Measurements from ENCODE around the gene SERPINB10. TPM values are rescaled to one million over a fixed set of nuclear protein-coding genes. Genes with fewer than 3 reads are reported as not detected.

SERPINB10 gene
- polyA plus RNA-seq, 2 of the 4 experiments (the other 2 are of a cell fraction): not detected

- ChIA-PET CTCF (no interaction called here), POLR2A (no interaction called here)
- ATAC-seq (no peak), DNase-seq (ENCODE audit: low read depth in 1 of 2, low spot score in 1 of 2) (no peak), FAIRE-seq (no peak)
- Histone ChIP-seq H3K4me1 (no peaks in the 10 kb centered on the region), H3K9me3 (no peaks in the 10 kb centered on the region), H3K4me2 (no peak overlapping the region), H3K4me3 (no peak overlapping the region), H3K27ac (no peak overlapping the region)
- TF ChIP-seq KDM1A (IDR thresholded peaks at IDR 0.05; ENCODE audit: low read depth) (no peak), SREBF2 (IDR thresholded peaks at IDR 0.05) (no peak)
- WGBS (ENCODE audit: missing lambda C conversion rate): 4% methylated on average over 1 of the region's 1 CpG
These were observed 35.9 kb upstream of the SERPINB10 start for GRCh38 chr18:63871836-63872235.

- Histone ChIP-seq H3K9me3 (no peaks in the 10 kb centered on the region), H3K4me2 (no peak overlapping the region), H3K4me3 (no peak overlapping the region), H3K27ac (no peak overlapping the region), H3K4me1 (no peaks in the 10 kb centered on the region)
- FAIRE-seq: no peak
- no peak for ATAC-seq
- TF ChIP-seq ZFP36 (IDR thresholded peaks at IDR 0.05; ENCODE audit: borderline replicate concordance, partially characterized antibody) (no peak), CEBPB (IDR thresholded peaks at IDR 0.05) (no peak), RCOR1 (IDR thresholded peaks at IDR 0.05; ENCODE audit: low read depth, low read length) (no peak), E2F6 (IDR thresholded peaks at IDR 0.05; ENCODE audit: borderline replicate concordance, low read depth) (no peak), MAZ (IDR thresholded peaks at IDR 0.05; ENCODE audit: borderline replicate concordance, low read depth, low read length) (no peak), TFCP2L1 (CRISPR knock-in tag; IDR thresholded peaks at IDR 0.05) (no peak), NPAS2 (CRISPR knock-in tag; IDR thresholded peaks at IDR 0.05; ENCODE audit: borderline replicate concordance) (no peak), BHLHE40 (IDR thresholded peaks at IDR 0.05; ENCODE audit: low read depth, low read length) (no peak), NFE2L2 (conservative IDR thresholded peaks at IDR 0.05; ENCODE audit: low read length) (no peak), HEYL (CRISPR knock-in tag; IDR thresholded peaks at IDR 0.05) (no peak), HES2 (IDR thresholded peaks at IDR 0.05) (no peak), TP53 (CRISPR knock-in tag; IDR thresholded peaks at IDR 0.05) (no peak), MAX (IDR thresholded peaks at IDR 0.05) (no peak), NR3C1 (IDR thresholded peaks at IDR 0.05) (no peak), ZNF302 (CRISPR knock-in tag; IDR thresholded peaks at IDR 0.05) (no peak), ZSCAN20 (CRISPR knock-in tag; IDR thresholded peaks at IDR 0.05) (no peak), HDAC2 (IDR thresholded peaks at IDR 0.05) (no peak)
- POLR2A ChIA-PET: no interaction called here
- DNase-seq (ENCODE audit: low read depth in 1 of 2, low spot score in 1 of 2): no peak
- CTCF ChIA-PET: no interaction called here
These were observed 35.2 kb upstream of the SERPINB10 start for GRCh38 chr18:63872586-63872985.

- ChIA-PET POLR2A (no interaction called here), CTCF (interaction anchor here (0.6 kb wide), 1 partner anchor 377 kb away, joined by 3 read pairs; no protein-coding TSS in a partner anchor)
- no peak overlapping the region for H3K4me3 ChIP-seq
- no peak for FAIRE-seq
- 45% methylated on average over 3 of the region's 3 CpGs for WGBS (ENCODE audit: missing lambda C conversion rate)
- no peak for TF ChIP-seq RCOR1 (IDR thresholded peaks at IDR 0.05; ENCODE audit: low read depth, low read length)
- TF ChIP-seq USF2 (IDR thresholded peaks at IDR 0.05): no peak
- peak; percentile 20 to 56; a peak in 3 of 4 replicates for TF ChIP-seq CEBPB (IDR thresholded peaks at IDR 0.05)
- no peak for TF ChIP-seq POLR2AphosphoS2 (conservative IDR thresholded peaks at IDR 0.05; ENCODE audit: low read length)
- TF ChIP-seq ZFP36 (IDR thresholded peaks at IDR 0.05; ENCODE audit: borderline replicate concordance, partially characterized antibody): no peak
- no peaks in the 10 kb centered on the region for H3K4me1 ChIP-seq
- H3K9me3 ChIP-seq: no peaks in the 10 kb centered on the region
- no peak overlapping the region for H3K27ac ChIP-seq
- ATAC-seq: no peak
- DNase-seq (ENCODE audit: low read depth in 1 of 2, low spot score in 1 of 2): no peak
- H3K4me2 ChIP-seq: no peak overlapping the region
These were observed 29.4 kb upstream of the SERPINB10 start for GRCh38 chr18:63878343-63878742.

GRCh38 chr18:63878925-63879324 lies 28.8 kb upstream of the SERPINB10 start:
- H3K4me2 ChIP-seq: no peak overlapping the region
- FAIRE-seq: no peak
- POLR2A ChIA-PET: no interaction called here
- TF ChIP-seq EHF (CRISPR knock-in tag; IDR thresholded peaks at IDR 0.05) (no peak), PHF8 (IDR thresholded peaks at IDR 0.05; ENCODE audit: borderline replicate concordance, low read depth) (no peak), TFCP2L1 (CRISPR knock-in tag; IDR thresholded peaks at IDR 0.05) (no peak), ZNF302 (CRISPR knock-in tag; IDR thresholded peaks at IDR 0.05) (no peak), POLR2A (IDR thresholded peaks at IDR 0.05; ENCODE audit: low read length) (no peak), CTCF (IDR thresholded peaks at IDR 0.05) (no peak), HMGXB4 (CRISPR knock-in tag; IDR thresholded peaks at IDR 0.05; ENCODE audit: borderline replicate concordance) (no peak), POLR2AphosphoS2 (conservative IDR thresholded peaks at IDR 0.05; ENCODE audit: low read length) (no peak), FOSL2 (IDR thresholded peaks at IDR 0.05) (no peak), FOSL2 (CRISPR knock-in tag; IDR thresholded peaks at IDR 0.05) (no peak)

More at GRCh38 chr18:63878925-63879324, 28.8 kb upstream of the SERPINB10 start:
- H3K4me3 ChIP-seq: no peak overlapping the region
- no peaks in the 10 kb centered on the region for H3K9me3 ChIP-seq
- DNase-seq (ENCODE audit: low read depth in 1 of 2, low spot score in 1 of 2) (no peak), ATAC-seq (no peak)
- H3K27ac ChIP-seq: no peak overlapping the region
- WGBS (ENCODE audit: missing lambda C conversion rate): 62% methylated on average over 4 of the region's 4 CpGs
- no peaks in the 10 kb centered on the region for H3K4me1 ChIP-seq
- CTCF ChIA-PET: interaction anchor here (0.6 kb wide), 1 partner anchor 377 kb away, joined by 3 read pairs; no protein-coding TSS in a partner anchor
